ENCODE results near the gene SKI.
"Not testable (repeated sequence)": the region's sequence is repeated elsewhere in the genome, so short reads cannot be mapped to it uniquely, and the experiment has no call there.

Gene SKI

DNA sequence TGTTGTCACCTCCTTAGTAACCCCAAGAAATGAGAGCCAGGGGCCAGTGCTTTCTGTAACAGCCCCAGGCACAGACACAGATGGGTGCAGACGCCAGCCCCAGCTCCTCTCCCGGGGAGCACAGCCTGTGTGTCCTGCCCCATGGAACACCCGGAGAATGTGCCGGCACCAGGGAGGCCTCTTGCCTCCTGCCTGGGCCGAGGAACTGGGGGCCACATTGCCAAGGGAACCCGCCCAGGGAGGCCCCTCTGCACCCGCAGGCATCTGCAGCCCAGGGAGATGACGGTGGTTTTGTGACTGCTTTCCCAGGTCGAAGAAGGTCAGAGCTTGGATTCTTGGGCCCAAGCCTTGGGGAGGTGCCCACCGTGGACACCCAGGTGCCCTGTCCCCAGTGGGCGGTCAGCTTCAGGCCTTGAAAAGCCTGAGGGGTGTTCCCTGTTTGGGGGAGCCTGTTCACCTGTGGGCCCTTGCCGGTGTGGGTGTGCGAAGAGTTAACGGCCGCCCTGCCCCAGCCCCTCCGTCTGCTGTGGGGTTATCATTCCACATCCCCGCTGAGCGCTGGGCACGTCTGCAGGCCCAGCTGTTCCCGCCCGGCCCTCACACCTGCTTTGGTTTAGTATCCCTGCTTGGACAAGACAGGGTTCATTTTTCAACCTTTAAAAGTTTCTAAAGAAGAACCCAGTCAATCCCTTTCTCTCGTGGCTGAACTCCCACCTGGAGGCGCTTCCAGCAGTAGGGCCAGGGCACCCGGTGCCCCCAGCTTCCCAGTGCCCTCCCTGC lies 100.7 kb downstream of the SKI start:
- DNase-seq: no peak

DNA sequence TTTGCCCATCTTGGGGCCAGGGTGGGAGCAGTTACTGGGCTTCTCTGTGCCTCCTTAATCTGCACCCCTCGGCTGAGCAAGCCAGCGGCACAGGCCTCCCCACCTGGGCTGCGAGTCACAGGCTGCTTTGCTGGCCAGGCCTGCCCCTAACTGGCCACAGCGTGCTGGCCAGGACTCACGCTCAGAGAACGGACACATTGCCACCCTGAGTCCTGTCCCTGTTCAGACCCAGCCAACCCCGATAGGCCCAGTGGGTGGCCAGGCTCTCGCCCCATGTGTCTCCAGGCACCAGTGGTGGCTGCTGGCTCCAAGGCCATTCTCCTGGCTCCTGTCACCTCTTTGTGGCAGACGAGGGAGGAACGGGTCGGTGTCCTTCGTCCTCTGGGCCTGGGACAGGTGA lies 101.9 kb downstream of the SKI start:
- DNase-seq: no peak

DNA sequence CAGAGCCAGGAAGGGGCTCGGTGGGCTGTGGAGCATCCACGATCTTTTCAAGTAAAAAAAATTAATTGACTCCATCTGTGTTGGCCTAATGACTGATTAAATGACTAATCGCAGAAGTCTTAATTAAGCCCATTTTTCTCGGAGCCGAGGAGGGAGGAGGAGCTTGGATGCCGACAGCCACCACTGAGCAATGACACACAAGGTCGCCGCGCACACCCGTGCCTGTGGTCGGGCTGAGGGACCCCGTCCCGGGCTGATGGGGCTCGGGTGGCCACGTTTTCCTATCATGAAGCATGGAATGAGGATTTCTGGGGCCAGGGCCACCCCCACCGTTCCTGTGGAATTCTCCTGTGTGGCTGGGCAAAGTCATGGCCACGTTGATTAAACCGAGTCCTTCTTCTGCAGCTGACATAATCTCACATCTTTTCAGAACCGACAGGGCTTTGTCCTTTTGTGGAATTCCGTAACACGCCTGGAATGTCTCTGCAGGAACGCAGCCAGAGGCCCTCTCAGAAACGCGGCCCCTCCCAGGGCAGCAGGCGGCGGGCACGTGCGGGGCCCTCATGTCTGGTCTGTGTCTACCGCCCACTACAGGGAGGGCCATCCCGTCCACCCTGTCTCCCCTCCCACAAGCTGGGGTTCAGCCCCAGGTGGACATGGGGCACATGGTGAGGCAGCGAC lies 102.5 kb downstream of the SKI start:
- DNase-seq: no peak

DNA sequence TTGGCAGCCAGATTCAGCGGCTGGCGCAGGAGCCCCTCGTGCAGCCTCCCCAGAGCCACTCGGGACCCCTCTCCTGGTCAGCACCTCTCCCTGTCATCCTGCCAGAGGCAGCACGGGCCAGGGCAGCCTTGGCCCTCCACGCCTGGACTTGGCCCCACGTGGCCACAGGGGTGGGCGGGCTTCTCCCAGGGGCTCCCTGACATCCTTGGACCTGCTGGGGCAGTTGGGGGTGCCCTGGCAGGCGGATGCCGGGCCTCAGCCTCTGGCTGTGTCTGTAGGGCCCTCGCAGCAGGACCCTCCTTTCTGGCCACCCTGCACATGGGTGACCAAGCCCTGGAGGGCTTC lies 103.1 kb downstream of the SKI start:
- no peak for DNase-seq

DNA sequence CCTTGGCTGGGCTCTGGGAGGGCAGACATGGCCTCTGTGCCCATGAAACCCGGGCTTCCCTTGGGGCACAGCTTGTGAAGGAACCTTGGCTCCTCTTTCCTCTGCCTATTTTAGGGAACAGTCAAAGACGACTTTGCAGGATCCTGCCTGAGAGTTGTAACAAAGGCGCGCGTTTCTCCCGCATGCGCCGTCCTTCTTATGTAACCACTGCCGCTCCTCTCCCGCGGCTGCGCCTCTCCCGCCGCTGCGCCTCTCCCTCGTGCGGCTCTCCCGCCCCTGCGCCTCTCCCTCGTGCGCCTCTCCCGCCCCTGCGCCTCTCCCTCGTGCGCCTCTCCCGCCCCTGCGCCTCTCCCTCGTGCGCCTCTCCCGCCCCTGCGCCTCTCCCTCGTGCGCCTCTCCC lies 103.5 kb downstream of the SKI start:
- DNase-seq: not testable (repeated sequence)

DNA sequence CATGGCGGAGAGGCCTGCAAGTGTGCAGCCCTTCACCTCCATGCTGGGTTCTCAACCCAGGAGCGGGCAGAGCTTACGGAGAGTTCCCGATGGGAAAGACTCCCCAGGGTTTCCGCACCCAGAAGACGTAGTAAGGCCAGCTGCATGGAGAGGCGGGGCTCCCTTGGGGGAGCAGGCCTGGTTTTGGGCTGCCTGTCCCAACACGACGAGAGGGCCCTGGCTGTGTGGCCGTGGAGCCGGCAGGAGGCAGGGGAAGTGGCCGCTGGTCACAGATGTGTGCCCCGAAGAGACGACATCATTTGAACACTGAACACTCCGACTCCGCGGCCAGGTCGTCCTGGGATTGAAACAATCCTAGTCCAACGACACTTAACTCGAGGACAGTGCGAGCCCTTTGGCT lies 106.2 kb downstream of the SKI start:
- no peak for DNase-seq

DNA sequence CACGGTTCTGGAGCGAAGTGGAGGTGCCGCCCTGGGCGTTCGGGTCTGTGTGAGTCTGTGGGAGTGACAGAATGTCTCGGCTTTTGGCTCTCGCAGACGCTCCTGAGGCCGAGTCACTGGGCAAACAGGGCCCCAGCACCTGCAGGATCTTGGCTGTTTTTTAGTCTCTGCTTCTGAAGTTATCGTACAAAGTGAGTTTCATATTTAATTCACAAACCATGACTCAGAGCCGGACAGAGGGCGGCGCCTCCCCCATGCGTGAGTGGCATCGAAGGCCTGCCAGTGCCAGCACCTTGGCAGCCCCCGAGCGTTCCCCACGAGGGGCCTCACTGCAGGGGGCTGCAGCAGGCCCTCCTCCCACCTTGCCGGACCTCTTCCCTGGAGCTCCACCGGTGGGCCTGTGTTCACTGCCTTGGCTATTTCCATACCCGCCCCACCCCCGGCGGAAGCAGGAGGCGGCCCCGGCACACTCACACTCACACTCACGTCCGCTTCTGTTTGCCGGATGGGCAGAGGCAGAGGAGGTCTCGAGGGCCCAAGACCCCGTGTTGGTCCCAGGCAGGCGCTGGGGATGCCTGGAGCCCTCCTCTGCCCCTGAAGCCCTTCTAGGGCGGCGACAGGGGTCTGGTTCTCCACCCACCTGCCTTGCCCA lies 106.9 kb downstream of the SKI start:
- DNase-seq: no peak

DNA sequence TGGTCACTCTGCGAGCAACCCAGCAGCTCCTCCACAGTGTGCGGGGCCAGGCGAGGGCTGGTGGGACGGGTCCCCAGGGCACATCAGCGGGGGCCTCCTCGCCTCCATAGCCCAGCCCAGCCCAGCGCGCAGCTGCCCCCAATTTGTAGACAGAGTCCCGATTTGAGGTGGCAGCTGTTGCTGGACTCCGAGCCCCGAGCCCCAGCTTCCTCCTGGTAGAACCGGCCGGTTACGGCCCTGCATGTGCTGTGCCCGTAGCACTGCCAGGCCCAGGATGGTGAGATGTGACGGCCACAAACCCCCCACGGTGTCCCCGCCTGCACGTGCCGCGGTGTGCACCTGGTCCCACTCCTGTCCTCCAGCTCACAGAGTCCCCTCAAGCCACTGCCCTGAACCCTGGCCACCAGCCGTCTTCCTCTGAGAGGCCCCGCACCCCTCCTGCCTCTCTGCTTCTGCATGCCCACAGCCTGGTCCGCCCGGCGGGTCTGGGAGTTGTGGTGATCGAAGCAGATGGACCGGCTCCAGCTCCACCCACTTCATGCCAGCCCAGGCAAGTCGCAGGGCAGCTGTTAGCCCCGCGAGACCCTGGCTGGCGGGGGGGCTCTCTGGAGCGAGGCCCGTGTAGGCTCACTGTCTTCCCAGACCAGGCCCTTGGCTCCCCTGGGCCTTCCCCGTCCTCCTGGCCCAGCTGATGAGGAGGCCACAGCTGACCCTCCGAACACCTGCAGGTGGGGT lies 107.8 kb downstream of the SKI start:
- DNase-seq: no peak

DNA sequence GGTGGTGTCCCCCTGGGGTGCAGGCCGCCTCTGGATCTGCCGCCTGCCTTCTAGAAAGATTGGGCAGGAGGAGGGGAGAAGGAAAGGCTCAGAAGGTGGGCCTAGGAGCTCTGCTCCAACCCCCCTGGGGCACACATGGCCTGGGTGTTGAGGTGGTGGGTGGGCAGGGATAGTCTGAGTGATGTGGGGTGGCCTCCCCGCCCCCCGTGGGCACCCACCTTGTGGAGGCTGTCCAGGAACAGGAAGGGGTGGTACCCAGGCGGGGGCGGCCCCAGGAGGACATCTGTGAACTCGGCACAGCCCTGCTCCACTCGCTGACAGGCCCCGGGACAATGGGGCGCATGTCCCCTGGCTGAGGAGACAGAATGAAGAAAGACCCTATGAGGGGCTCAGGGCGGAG lies 108.4 kb downstream of the SKI start:
- DNase-seq: no peak

DNA sequence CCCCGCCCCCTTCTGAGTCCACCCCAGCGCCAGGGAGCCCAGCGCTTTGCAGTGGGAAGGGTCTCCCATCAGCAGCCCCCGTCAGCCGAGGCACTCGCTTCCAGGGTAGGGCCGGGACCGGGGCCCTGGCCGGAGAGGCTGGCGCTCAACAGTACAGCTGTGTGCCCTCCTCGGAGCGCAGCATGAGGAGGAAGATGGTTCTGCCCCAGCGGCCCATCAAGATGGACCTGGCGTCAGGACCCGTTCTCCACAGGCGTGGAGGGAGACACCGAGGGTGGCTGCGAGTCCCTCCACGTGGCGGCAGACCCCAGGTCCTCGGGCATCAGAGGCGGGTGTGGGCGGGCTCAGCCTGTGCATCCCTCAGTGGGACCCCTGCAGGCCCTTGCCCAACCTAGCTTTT lies 109.0 kb downstream of the SKI start:
- no peak for DNase-seq

DNA sequence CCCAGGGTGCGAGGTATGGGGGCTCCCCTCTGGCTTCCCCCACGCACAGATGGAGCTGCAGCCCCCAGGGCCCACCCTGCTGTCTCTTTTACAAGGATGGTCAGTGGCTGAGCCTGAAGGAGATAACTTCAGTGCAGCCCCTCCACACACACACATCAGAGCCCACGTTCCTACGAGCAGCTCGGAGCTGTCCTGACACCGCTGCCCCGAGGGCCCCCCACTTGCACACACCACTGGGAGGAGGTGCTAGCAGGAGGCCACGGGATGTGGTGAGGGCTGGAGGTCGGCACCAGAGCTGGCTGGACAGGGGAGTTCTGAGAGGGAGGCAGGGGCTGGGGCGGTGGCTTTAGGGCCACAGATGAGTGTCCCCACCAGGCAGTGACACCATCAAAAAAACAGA lies 109.4 kb downstream of the SKI start:
- DNase-seq: no peak

DNA sequence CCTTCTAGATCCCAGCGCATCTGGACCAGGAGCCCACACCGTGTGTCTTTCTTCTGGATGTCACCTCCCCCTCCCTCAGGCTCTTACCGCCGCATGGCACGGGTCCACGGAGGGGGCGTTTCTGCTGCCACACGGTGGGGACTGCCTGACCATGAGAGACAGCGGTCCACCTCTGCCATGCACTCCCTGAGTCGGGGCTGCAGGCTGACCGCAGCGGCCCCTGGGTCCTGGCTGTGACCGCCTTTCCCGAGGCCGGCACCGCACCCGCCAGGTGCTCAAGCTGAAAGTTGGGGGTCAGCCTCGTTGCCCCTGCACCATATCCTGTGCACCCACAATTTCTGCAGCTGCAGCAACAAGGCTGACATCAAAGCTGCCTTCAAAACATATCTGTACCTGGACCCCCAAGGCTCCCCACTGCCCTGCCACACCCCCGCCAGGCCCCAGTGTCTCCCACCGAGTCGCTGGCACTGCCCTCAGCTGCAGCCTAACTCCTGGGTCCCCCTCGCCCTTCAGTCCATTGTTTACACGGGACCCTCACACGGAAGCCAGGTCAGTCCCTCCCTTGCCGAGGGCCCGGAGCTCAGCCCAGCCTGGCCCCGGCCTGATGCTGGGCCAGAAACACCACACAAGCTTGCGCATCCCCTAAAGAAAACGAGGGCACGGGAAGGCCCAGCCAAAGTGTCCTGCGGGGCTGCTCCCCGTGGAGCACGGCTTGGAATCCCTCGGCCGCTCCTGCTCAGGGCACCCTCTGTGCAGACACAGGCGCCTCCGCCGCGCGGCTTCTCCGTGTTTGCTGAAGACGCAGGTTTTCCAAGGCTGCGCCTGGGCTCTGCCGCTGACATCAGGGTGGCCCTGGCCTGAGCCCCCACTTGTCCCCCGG lies 111.3 kb downstream of the SKI start:
- no peak for DNase-seq

DNA sequence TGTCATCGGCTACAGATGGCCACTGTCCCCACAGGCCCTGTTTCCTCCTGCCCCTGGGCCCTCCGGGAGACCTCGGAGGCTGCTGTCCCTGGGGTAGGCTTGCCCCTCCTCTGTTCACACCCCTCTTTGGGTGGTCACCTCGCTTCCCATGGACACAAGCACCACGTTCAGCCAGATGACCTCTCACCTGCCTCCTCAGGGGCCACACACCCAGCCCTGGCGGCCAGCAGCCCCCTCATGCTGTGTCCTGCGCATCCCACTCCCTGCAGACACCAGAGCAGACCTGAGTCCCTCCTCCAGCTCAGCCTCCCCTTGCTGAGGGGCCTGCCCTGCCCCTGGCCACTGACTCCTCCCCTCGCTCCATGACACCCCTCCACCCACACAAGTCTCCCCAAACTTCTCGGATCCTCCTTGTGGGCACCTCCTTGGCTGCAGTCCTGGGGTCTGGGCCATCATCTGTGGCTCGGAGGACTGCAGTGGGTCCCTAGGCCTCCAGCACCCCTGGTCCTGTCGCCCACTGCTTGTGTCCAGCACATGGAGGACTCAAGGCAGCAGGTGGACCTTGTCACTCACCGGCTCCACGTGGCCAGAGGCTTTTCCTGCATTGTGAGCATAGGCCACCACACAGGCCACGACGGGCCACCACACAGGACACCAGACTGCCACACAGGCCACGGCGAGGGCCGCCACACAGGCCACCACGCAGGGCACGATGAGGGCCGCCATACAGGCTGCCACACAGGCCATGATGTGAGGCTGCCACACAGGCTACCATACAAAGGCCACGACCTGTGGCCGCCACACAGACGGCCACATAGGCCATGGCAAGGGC lies 112.2 kb downstream of the SKI start:
- DNase-seq: no peak

DNA sequence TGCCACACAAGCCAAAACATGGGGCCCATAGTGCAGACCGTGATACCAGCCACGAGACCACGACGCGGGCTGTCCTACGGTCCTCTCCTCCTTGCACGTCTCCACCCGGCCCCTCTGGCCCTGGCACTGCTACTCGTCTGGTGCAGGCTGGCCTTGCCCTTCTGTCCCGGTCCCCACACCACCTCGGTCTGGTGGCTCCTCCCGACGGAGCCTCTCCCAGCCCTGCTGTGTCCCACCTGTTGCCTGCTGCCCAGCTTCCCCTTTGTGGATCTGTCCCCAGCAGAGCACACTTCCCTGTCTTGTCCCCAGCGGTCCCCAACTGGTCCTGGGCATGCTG lies 112.8 kb downstream of the SKI start:
- no peak for DNase-seq

DNA sequence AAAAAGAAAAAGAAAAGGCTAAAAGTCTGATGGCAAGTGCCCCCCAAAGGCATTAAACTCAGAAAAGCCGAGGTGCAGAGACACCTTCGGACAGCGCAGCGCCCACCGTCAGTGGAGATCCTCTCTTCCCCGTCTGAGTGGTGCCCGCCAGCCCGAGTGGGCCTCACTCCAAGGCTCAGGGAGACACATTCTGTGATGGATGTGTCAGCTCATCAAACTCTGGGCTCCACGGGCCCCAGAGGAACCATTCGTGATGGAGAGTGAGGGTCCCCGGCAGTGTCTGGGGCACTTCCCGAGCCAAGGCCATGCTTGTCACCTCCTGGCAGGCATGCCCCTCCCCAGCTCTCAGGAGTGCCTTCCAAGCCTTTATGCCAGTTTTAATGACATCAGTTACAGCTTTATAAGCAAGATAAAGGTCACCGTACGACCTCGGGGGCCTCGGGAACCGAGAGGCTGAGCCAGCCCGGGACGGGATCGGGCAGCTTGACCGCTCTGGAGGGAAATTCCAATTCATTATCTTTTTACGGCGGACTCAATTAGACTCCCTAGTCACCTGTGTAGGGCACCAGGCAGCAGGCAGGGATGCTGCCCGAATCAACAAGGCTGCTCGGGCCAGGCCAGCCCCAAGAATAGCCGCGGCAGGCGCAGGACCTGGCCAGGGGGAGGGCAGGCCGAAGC lies 113.7 kb downstream of the SKI start:
- DNase-seq: no peak

DNA sequence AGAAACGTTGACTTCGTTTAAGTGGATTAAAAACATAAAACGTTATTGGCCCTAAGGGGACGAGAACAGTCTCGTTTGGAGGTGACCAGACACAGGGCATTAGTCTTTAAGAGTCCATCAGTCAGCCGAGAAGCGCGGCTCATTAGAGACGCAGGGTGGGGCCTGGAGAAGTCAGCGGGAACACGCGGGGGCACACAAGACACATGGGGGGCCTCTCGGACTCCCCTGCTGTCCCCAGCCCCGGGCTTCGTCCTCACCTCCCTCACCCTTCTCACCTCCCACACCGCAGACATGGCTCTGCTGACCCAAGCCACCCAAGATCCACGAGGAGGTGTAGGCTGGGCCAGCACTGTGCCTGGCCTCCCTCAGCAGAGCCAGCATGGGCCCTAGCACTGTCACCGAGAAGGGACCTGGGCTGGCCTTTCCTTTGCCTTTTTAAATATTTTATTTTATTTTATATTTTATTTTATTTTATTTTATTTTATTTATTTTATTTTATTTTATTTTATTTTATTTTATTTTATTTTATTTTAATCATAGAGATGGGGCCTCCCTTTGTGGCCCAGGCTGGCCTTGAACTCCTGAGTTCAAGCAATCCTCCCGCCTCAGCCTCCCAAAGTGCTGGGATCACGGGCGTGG lies 114.4 kb downstream of the SKI start:
- DNase-seq: no peak

DNA sequence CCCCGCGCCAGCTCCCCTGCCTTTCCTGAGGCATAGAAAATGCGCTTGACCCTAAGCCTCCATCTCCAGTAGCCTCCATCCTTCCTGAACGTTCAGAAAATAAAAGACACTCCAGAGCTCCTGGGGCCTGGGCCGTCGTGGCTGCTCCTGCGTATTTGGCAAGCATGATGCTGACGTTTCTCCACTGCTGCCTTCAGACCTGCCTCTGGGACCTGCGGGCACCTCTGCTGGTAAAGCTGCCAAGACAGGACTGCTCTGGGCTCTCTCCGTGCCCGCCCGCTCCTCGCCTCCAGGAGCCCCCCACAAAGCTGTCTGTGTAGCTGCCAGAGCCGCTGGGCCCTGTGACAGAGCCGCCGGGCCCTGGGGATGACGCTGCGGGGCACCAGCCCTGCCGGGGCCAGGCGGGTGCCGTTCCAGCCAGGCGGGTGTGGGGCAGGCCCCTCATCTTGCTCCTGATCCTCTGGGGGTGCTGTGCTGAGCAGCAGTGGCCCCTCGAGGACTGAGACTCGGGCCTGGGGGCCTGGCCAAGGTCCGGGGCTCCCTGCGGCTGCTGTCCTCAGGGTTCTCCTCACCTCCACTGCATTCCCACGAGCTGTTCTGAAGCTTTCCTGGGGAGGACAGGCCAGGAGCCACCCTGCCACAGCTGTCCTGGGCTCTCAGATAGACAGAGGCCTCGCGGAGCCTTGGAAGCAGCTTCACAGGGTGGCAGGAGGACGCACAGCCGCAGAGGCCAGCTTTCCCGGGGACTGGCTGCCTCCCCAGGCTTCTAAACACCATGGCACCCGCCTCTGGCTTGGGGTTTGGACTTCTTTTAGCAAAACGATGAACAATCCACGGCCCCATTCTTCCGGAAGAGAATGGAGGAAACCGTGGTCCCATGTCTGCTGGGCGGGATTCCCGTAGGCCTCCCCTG lies 115.2 kb downstream of the SKI start:
- DNase-seq: no peak

DNA sequence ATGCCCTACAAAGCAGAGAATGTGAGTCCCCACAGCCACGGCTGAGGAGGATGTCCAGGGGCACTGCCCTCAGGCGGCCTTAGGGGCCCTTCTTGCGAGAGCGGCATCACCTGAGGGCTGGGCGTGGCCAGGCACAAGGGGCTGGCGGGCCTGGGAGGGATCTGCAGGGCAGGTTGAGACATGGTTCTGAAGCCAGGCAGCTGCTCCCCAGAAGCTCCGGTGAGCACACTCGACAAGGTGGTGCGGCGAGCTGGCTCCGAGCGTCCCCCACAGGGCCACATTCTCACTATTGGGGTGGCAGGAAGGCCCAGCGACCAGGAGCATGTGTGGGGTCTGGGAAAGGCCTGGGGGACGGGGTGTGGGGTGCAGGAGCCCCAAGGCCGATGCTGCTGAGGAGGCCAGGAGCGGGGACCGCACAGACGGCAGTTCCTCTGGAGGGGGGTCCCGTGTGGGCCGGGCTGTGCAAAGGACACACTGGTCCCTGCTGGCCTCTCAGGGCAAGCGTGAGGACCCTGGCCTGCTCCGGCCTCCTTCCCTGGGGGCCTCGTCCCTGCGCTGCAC lies 116.1 kb downstream of the SKI start:
- no peak for DNase-seq

DNA sequence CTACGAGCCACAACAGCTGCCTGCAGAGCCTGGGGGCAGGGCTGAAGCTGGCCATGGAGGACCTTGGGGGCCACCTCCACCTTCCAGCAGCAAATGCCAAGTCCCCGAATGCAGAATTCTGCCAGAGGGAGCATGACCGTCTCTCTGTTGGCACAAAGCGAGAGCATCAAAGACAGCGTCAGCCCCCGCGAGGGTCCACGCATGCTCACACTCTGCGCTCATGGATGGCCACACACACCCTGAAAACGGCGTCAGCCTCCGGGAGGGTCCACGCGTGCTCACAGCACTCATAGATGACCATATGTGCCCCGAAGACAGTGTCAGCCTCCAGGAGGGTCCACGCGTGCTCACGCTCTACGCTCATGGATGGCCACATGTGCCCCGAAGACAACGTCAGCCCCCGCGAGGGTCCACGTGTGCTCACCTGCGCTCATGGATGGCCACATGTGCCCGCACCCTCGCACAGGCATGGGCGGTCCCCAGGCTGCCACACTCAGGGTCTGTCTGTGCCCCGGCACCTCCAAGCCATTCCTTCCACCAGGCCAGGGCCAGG lies 116.7 kb downstream of the SKI start:
- DNase-seq: no peak
